Measurements from ENCODE around the gene ACAP3.

- TF ChIP-seq CTCF (IDR thresholded peaks at IDR 0.05) (no peak), MLX (CRISPR knock-in tag; IDR thresholded peaks at IDR 0.05) (no peak), ELF4 (CRISPR knock-in tag; IDR thresholded peaks at IDR 0.05; ENCODE audit: low read depth) (no peak), ATF2 (CRISPR knock-in tag; IDR thresholded peaks at IDR 0.05; ENCODE audit: borderline replicate concordance, low read depth) (no peak), ZNF121 (CRISPR knock-in tag; IDR thresholded peaks at IDR 0.05) (no peak), ZBTB21 (CRISPR knock-in tag; IDR thresholded peaks at IDR 0.05; ENCODE audit: borderline replicate concordance) (no peak), CREB1 (CRISPR knock-in tag; IDR thresholded peaks at IDR 0.05) (no peak), MXD4 (CRISPR knock-in tag; IDR thresholded peaks at IDR 0.05; ENCODE audit: borderline replicate concordance) (no peak), USF2 (CRISPR knock-in tag; IDR thresholded peaks at IDR 0.05) (no peak), FOXJ3 (CRISPR knock-in tag; IDR thresholded peaks at IDR 0.05; ENCODE audit: borderline replicate concordance) (no peak)
Measured at GRCh38 chr1:1294250-1294890, 13.4 kb downstream of the ACAP3 start.

All from WTC11 (cell line).